Measurements from ENCODE around the gene MDM1.

MDM1 gene

GRCh38 chr12:68319988-68320623 is 12.1 kb downstream of the MDM1 start:
- DNase-seq = no peak

- peak; percentile 86 for DNase-seq
Measured at GRCh38 chr12:68317047-68317667, 15.0 kb downstream of the MDM1 start.

GRCh38 chr12:68310370-68310769 is 21.8 kb downstream of the MDM1 start:
- no peak for DNase-seq

- no peak for DNase-seq
Measured at GRCh38 chr12:68306564-68306963, 25.6 kb downstream of the MDM1 start.

- peak; percentile 37 for DNase-seq
Measured at GRCh38 chr12:68305278-68305677, 26.9 kb downstream of the MDM1 start.

GRCh38 chr12:68304626-68305025 is 27.5 kb downstream of the MDM1 start:
- DNase-seq = no peak

GRCh38 chr12:68303850-68304249 is 28.3 kb downstream of the MDM1 start:
- DNase-seq = no peak

- no peak for DNase-seq
Measured at GRCh38 chr12:68297929-68298328, 34.2 kb downstream of the MDM1 start.

GRCh38 chr12:68294251-68294650 is 37.9 kb downstream of the MDM1 start:
- no peak for DNase-seq

- no peak for DNase-seq
Measured at GRCh38 chr12:68293347-68293746, 38.8 kb downstream of the MDM1 start.

GRCh38 chr12:68292151-68292943 is 39.8 kb downstream of the MDM1 start:
- DNase-seq = no peak

GRCh38 chr12:68291396-68292036 is 40.6 kb downstream of the MDM1 start:
- DNase-seq = no peak

- no peak for DNase-seq
Measured at GRCh38 chr12:68290126-68290525, 42.0 kb downstream of the MDM1 start.

GRCh38 chr12:68287106-68287505 is 45.1 kb downstream of the MDM1 start:
- DNase-seq = no peak

- DNase-seq = no peak
Measured at GRCh38 chr12:68286396-68286795, 45.8 kb downstream of the MDM1 start.

GRCh38 chr12:68285541-68285940 is 46.6 kb downstream of the MDM1 start:
- DNase-seq = no peak

- peak; percentile 35 for DNase-seq
Measured at GRCh38 chr12:68281322-68282077, 50.7 kb downstream of the MDM1 start.

GRCh38 chr12:68280240-68280639 is 51.9 kb downstream of the MDM1 start:
- DNase-seq = no peak

GRCh38 chr12:68279227-68280054 is 52.7 kb downstream of the MDM1 start:
- DNase-seq = peak; percentile 91

GRCh38 chr12:68276402-68276930 is 55.7 kb downstream of the MDM1 start:
- no peak for DNase-seq

- no peak for DNase-seq
Measured at GRCh38 chr12:68272732-68273131, 59.4 kb downstream of the MDM1 start.

- no peak for DNase-seq
Measured at GRCh38 chr12:68271346-68271745, 60.8 kb downstream of the MDM1 start.
